Right lobe of liver (tissue), 4 donors: Measurements from ENCODE around the gene IGSF9.

Experiments
- POLR2A ChIP-seq: fragments of 450-650 bp; IDR thresholded peaks from one replicate; pipeline ENCODE4 v1.6.1; 2017; ENCODE audit warnings: antibody characterized with exemption, mild to moderate bottlenecking
- TF ChIP-seq, protein P1 (sequence below), 4 donors: fragments of 200-600 bp in 3 of 4; fragments of 450-650 bp in 1 of 4; IDR thresholded peaks; one replicate each; pipeline versions ENCODE4 v1.5.1 to v1.8.0; 2016 to 2022; ENCODE audit warnings: antibody characterized with exemption in 4 of 4, mild to moderate bottlenecking in 2 of 4
- donor health status: DM: no; HTN: no; CAD: no.
- donor health status: DM: no; HTN: no; CAD: no.
- donor health status: DM: no; HTN: yes; CAD: no.

DNA sequence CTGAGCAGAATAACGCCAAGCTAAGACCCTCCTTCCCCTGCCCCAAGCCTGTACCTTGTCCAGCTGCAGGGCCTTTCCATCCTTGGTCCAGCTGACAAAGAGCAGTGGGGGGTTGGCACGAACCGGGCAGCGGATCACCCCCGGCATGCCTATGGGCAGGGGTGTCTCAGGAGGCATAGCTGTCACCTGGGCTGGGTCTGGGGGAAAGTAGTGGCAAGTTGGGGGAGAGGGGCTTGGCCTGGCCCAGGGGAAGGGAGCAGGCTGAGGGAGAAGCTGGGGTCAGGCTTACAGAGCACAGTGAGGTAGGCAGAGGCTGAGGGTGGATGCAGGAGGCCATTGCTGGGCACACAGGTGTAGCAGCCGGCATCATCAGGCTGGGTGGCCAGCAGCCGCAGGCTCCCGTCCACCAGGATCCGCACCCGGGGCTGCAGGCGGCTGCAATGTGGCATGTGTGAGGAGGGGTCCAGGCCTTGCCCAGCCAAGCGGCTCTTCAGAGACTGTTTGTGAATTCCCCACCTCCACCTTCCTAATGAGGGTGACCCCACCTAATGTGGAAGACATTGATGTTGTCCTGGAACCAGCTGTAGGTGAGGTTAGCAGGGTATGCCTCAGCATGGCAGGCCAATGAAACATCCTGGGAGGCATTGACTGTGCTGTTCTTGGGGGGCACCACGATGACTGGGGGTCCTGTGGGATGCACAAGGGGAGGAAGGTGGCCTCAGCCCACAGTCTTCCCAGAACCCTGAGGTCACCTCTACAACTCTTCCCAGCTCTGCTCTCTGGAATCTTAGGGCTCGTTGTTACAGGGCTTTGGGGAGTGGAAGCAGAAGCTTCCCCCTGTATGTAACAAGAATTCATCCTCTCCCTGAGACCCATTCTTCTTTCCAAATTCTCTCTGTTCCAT lies 11.0 kb downstream of the IGSF9 start:
- TF ChIP-seq, protein P1, sequence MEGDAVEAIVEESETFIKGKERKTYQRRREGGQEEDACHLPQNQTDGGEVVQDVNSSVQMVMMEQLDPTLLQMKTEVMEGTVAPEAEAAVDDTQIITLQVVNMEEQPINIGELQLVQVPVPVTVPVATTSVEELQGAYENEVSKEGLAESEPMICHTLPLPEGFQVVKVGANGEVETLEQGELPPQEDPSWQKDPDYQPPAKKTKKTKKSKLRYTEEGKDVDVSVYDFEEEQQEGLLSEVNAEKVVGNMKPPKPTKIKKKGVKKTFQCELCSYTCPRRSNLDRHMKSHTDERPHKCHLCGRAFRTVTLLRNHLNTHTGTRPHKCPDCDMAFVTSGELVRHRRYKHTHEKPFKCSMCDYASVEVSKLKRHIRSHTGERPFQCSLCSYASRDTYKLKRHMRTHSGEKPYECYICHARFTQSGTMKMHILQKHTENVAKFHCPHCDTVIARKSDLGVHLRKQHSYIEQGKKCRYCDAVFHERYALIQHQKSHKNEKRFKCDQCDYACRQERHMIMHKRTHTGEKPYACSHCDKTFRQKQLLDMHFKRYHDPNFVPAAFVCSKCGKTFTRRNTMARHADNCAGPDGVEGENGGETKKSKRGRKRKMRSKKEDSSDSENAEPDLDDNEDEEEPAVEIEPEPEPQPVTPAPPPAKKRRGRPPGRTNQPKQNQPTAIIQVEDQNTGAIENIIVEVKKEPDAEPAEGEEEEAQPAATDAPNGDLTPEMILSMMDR (IDR thresholded peaks at IDR 0.05): no peak
- no peak for TF ChIP-seq POLR2A
